HEK293 (cell line): ENCODE data around the gene TRIM13.

Source experiments
- CTCF ChIA-PET: fragments of 350-600 bp; formaldehyde crosslinking; extraction: SDS; loops from one replicate; lab custom pipeline; 2021; ENCODE audit warnings: antibody characterized with exemption; lab: Yijun Ruan, JAX
- POLR2A ChIA-PET: fragments of 300-600 bp; formaldehyde crosslinking; extraction: SDS; loops from one replicate; lab custom pipeline; 2020; ENCODE audit warnings: antibody characterized with exemption, inconsistent platforms; lab: Yijun Ruan, JAX
- H3K27ac ChIP-seq: fragments of 200-500 bp; sonication (Bioruptor generic); 2 replicates; pipeline ENCODE4 v1.5.1; 2014; ENCODE audit warnings: low read depth, low read length, control low read depth, inconsistent platforms; ENCODE audit errors: extremely low read depth
- H3K36me3 ChIP-seq, 2 experiments: fragments of 200-500 bp in 1 of 2; sonication (Bioruptor generic) in 1 of 2; 1 replicate in 1 of 2; 2 replicates in 1 of 2; pipeline ENCODE4 v1.5.1; 2014 to 2017; ENCODE audit warnings: inconsistent platforms in 2 of 2, low read length in 2 of 2; ENCODE audit not compliant: control insufficient read depth in 2 of 2, insufficient read depth in 1 of 2
- H3K4me1 ChIP-seq: fragments of 200-500 bp; sonication (Bioruptor generic); 2 replicates; pipeline ENCODE4 v1.5.1; 2014; ENCODE audit warnings: mild to moderate bottlenecking, low read length, inconsistent platforms; ENCODE audit not compliant: control insufficient read depth, insufficient read depth
- H3K4me3 ChIP-seq: 2 replicates; pipeline ENCODE4 v1.5.1; 2011; ENCODE audit warnings: low read depth, mild to moderate bottlenecking, control low read depth, low read length, moderate library complexity
- H3K9me3 ChIP-seq: fragments of 200-500 bp; sonication (Bioruptor generic); 2 replicates; pipeline ENCODE4 v1.5.1; 2014; ENCODE audit warnings: low read depth, low read length, inconsistent platforms; ENCODE audit not compliant: control insufficient read depth, insufficient read depth
- MZF1 ChIP-seq: fragments of 450-650 bp; formaldehyde crosslinking; IDR thresholded peaks from 2 replicates; pipeline ENCODE4 v1.5.1; 2017; ENCODE audit warnings: missing biosample characterization, missing genetic modification characterization, borderline replicate concordance
- PATZ1 ChIP-seq: fragments of 450-650 bp; formaldehyde crosslinking; IDR thresholded peaks from 2 replicates; pipeline ENCODE4 v1.5.1; 2016; ENCODE audit warnings: missing biosample characterization, missing genetic modification characterization
- REST ChIP-seq: fragments of 450-650 bp; formaldehyde crosslinking; IDR thresholded peaks from 2 replicates; pipeline ENCODE4 v1.5.1; 2016; ENCODE audit warnings: missing biosample characterization, missing genetic modification characterization
- SP2 ChIP-seq: fragments of 450-650 bp; formaldehyde crosslinking; IDR thresholded peaks from 2 replicates; pipeline ENCODE4 v1.5.1; 2016; ENCODE audit warnings: missing biosample characterization, missing genetic modification characterization
- ZNF211 ChIP-seq: fragments of 450-650 bp; formaldehyde crosslinking; IDR thresholded peaks from 2 replicates; pipeline ENCODE4 v1.5.1; 2016; ENCODE audit warnings: low read depth, missing biosample characterization, missing genetic modification characterization
- ZNF239 ChIP-seq: fragments of 450-650 bp; formaldehyde crosslinking; IDR thresholded peaks from 2 replicates; pipeline ENCODE4 v1.5.1; 2016; ENCODE audit warnings: missing biosample characterization, missing genetic modification characterization
- ZNF518A ChIP-seq: fragments of 450-650 bp; formaldehyde crosslinking; conservative IDR thresholded peaks from 2 replicates; pipeline ENCODE4 v1.5.1; 2016; ENCODE audit warnings: low read depth, missing biosample characterization, missing genetic modification characterization
- ZSCAN18 ChIP-seq: fragments of 450-650 bp; formaldehyde crosslinking; IDR thresholded peaks from 2 replicates; pipeline ENCODE4 v1.5.1; 2016; ENCODE audit warnings: missing biosample characterization, missing genetic modification characterization

Gene TRIM13

GRCh38 chr13:49996161-49996915 is 504 bp upstream of the TRIM13 start (continued):
- TF ChIP-seq ZNF239 (tag by site-specific recombination), result no peak
- TF ChIP-seq MZF1, result no peak
- peak; percentile 39; the same call in 1 of the 2 replicates for TF ChIP-seq PATZ1 (tag by site-specific recombination)

- Histone ChIP-seq H3K4me3 (peak overlapping the region; percentile 92), H3K9me3 (no peaks in the 10 kb centered on the region)
- CTCF ChIA-PET, result interaction anchor here (0.9 to 2.3 kb wide), 9 partner anchors 13 to 71 kb away, joined by 3 to 9 read pairs (median 4); no protein-coding TSS in a partner anchor
Measured at GRCh38 chr13:49997955-49998354, 1.1 kb downstream of the TRIM13 start.

More at GRCh38 chr13:49997955-49998354, 1.1 kb downstream of the TRIM13 start:
- POLR2A ChIA-PET, result interaction anchor here (0.5 to 2.4 kb wide), 11 partner anchors 17 to 917 kb away, joined by 3 to 23 read pairs (median 6); partner anchors contain the start of gene SPRYD7
- no peak overlapping the region for H3K27ac ChIP-seq
- peaks cover 13 to 25% of the 10 kb centered on the region in 2 experiments; a peak in 2 of 3 replicates for H3K36me3 ChIP-seq
- H3K4me1 ChIP-seq, result 0 out of 2 replicates have a peak, but pooled peaks cover 3% of the 10 kb centered on the region
- TF ChIP-seq REST (tag by site-specific recombination), result no peak
- no peak for TF ChIP-seq ZNF211 (tag by site-specific recombination)
- peak; percentile 35 for TF ChIP-seq SP2 (tag by site-specific recombination)
- no peak for TF ChIP-seq ZNF518A (tag by site-specific recombination)
- TF ChIP-seq ZSCAN18, result no peak
